H1 (cell line): Measurements from ENCODE around the gene PIP5K1B. TPM values are rescaled to one million over a fixed set of nuclear protein-coding genes. Genes with fewer than 3 reads are reported as not detected.

Experiments used
- CTCF ChIA-PET: fragments of 300-600 bp; sonication (Branson Sonifier 250); formaldehyde crosslinking; loops from one replicate; lab custom pipeline; 2021; ENCODE audit not compliant: partially characterized antibody; lab: Charles Lee
- POLR2A ChIA-PET: fragments of 300-600 bp; sonication (Branson Sonifier 250); formaldehyde crosslinking; loops from one replicate; lab custom pipeline; 2021; ENCODE audit warnings: inconsistent platforms; ENCODE audit not compliant: partially characterized antibody; lab: Charles Lee
- DNase-seq, 2 experiments: peaks; one replicate each; pipeline versions ENCODE4 v3.0.0 to v3.0.0-alpha.2; 2010 to 2022; ENCODE audit warnings: low spot score in 2 of 2, low read depth in 1 of 2, mixed read lengths in 1 of 2
- FAIRE-seq: peaks from 2 replicates; lab custom pipeline; 2011; peaks lifted over from hg19 to GRCh38; lab: Jason Lieb, UNC
- H2AFZ ChIP-seq: 2 replicates; pipeline ENCODE4 v1.8.1; 2012; ENCODE audit warnings: low read length, inconsistent platforms
- H2AK5ac ChIP-seq: 2 replicates; pipeline ENCODE4 v1.6.1; 2013; ENCODE audit warnings: low read depth, low read length
- H2BK120ac ChIP-seq: replicated peaks from 2 replicates; pipeline ENCODE3; 2013; ENCODE audit warnings: low read depth, low read length, inconsistent platforms
- H2BK12ac ChIP-seq: 2 replicates; pipeline ENCODE4 v1.6.1; 2013; ENCODE audit warnings: low read depth, low read length
- H2BK15ac ChIP-seq: 2 replicates; pipeline ENCODE4 v1.6.1; 2013; ENCODE audit warnings: low read length
- H2BK20ac ChIP-seq: 2 replicates; pipeline ENCODE4 v1.6.1; 2013; ENCODE audit warnings: low read length
- H2BK5ac ChIP-seq: 2 replicates; pipeline ENCODE4 v1.6.1; 2013; ENCODE audit warnings: low read depth, low read length
- H3K14ac ChIP-seq: 2 replicates; pipeline ENCODE4 v1.6.1; 2013; ENCODE audit warnings: inconsistent platforms; ENCODE audit not compliant: insufficient read length
- H3K18ac ChIP-seq: 2 replicates; pipeline ENCODE4 v1.6.1; 2013; ENCODE audit warnings: low read length; ENCODE audit errors: extremely low read depth
- H3K23ac ChIP-seq: 2 replicates; pipeline ENCODE4 v1.6.1; 2013; ENCODE audit warnings: inconsistent platforms; ENCODE audit not compliant: insufficient read length
- H3K23me2 ChIP-seq: 2 replicates; pipeline ENCODE4 v1.6.1; 2013; ENCODE audit warnings: low read depth, low read length
- H3K27ac ChIP-seq: 2 replicates; pipeline ENCODE4 v1.6.1; 2011; ENCODE audit warnings: low read depth, low read length, inconsistent platforms
- H3K27me3 ChIP-seq, 4 experiments: replicated peaks in 1 of 4; 1 replicate in 1 of 4; 2 replicates in 3 of 4; pipeline versions ENCODE4 v1.6.1 to v1.8.1; 2011 to 2013; ENCODE audit warnings: low read length in 3 of 4, mild to moderate bottlenecking in 3 of 4, inconsistent platforms in 2 of 4, mixed read lengths in 2 of 4, moderate library complexity in 1 of 4; ENCODE audit not compliant: control insufficient read depth in 3 of 4, insufficient read depth in 3 of 4; ENCODE audit errors: extremely low read depth in 1 of 4
- H3K36me3 ChIP-seq, 4 experiments: 2 replicates each; pipeline versions ENCODE4 v1.6.1 to v1.8.1; 2011 to 2013; ENCODE audit warnings: mild to moderate bottlenecking in 4 of 4, low read length in 3 of 4, moderate library complexity in 2 of 4, control low read depth in 1 of 4, inconsistent platforms in 1 of 4; ENCODE audit not compliant: insufficient read depth in 4 of 4, control insufficient read depth in 2 of 4
- H3K4ac ChIP-seq: replicated peaks from 2 replicates; pipeline ENCODE3; 2013; ENCODE audit warnings: low read length, low read depth, mixed read lengths, inconsistent platforms; ENCODE audit not compliant: insufficient read length
- H3K4me1 ChIP-seq, 4 experiments: replicated peaks in 1 of 4; 1 replicate in 1 of 4; 2 replicates in 3 of 4; pipeline versions ENCODE4 v1.6.1 to v1.8.1; 2011 to 2013; ENCODE audit warnings: low read length in 3 of 4, inconsistent platforms in 2 of 4, mixed read lengths in 1 of 4; ENCODE audit not compliant: insufficient read depth in 4 of 4, control insufficient read depth in 3 of 4
- H3K4me2 ChIP-seq, 2 experiments: 2 replicates each; pipeline versions ENCODE4 v1.6.1 to v1.8.1; 2011 to 2013; ENCODE audit warnings: low read depth in 2 of 2, low read length in 2 of 2, control low read depth in 1 of 2, inconsistent platforms in 1 of 2, mild to moderate bottlenecking in 1 of 2; ENCODE audit not compliant: insufficient read depth in 1 of 2
- H3K4me3 ChIP-seq, 4 experiments: fragments of 200-600, 300-600 bp in 1 of 4; sonication (generic), shearing (Covaris generic), sonication (Bioruptor Twin) in 1 of 4; 2 replicates each; pipeline versions ENCODE4 v1.5.1 to v1.8.1; 2011 to 2016; ENCODE audit warnings: low read length in 4 of 4, low read depth in 3 of 4, control low read depth in 2 of 4, inconsistent platforms in 2 of 4, mild to moderate bottlenecking in 2 of 4, mixed read lengths in 1 of 4, moderate library complexity in 1 of 4; ENCODE audit not compliant: insufficient read depth in 2 of 4; ENCODE audit errors: extremely low read depth in 1 of 4
- H3K56ac ChIP-seq: replicated peaks from 2 replicates; pipeline ENCODE3; 2013; ENCODE audit warnings: low read depth, mild to moderate bottlenecking, mixed read lengths, low read length, inconsistent platforms; ENCODE audit not compliant: insufficient read length
- H3K79me1 ChIP-seq: 2 replicates; pipeline ENCODE4 v1.6.1; 2013; ENCODE audit warnings: low read depth, low read length, control low read depth
- H3K79me2 ChIP-seq, 2 experiments: 2 replicates each; pipeline versions ENCODE4 v1.6.1 to v1.8.1; 2012 to 2013; ENCODE audit warnings: low read length in 2 of 2, mild to moderate bottlenecking in 2 of 2, inconsistent platforms in 1 of 2; ENCODE audit not compliant: insufficient read depth in 2 of 2, control insufficient read depth in 1 of 2
- H3K9ac ChIP-seq, 4 experiments: replicated peaks in 1 of 4; 1 replicate in 1 of 4; 2 replicates in 3 of 4; pipeline versions ENCODE4 v1.6.1 to v1.8.1; 2011 to 2013; ENCODE audit warnings: low read depth in 3 of 4, low read length in 3 of 4, control low read depth in 2 of 4, mild to moderate bottlenecking in 2 of 4, moderate library complexity in 2 of 4, inconsistent platforms in 1 of 4; ENCODE audit errors: extremely low read depth in 1 of 4
- H3K9me3 ChIP-seq, 2 experiments: 2 replicates each; pipeline versions ENCODE4 v1.6.1 to v1.8.1; 2012 to 2013; ENCODE audit warnings: mild to moderate bottlenecking in 2 of 2, moderate library complexity in 2 of 2, control low read depth in 1 of 2, inconsistent platforms in 1 of 2, low read depth in 1 of 2, low read length in 1 of 2, mixed read lengths in 1 of 2; ENCODE audit not compliant: insufficient read depth in 2 of 2
- H4K20me1 ChIP-seq, 2 experiments: replicated peaks in 1 of 2; 2 replicates each; pipeline versions ENCODE3 to v1.8.1; 2011 to 2013; ENCODE audit warnings: inconsistent platforms in 2 of 2, low read length in 2 of 2, mild to moderate bottlenecking in 1 of 2; ENCODE audit not compliant: insufficient read depth in 2 of 2, control insufficient read depth in 1 of 2
- H4K5ac ChIP-seq: 2 replicates; pipeline ENCODE4 v1.6.1; 2013; ENCODE audit warnings: low read length, low read depth, mixed read lengths, inconsistent platforms; ENCODE audit not compliant: insufficient read length
- H4K8ac ChIP-seq: 2 replicates; pipeline ENCODE4 v1.8.0; 2013; ENCODE audit warnings: mild to moderate bottlenecking, moderate library complexity, low read length, inconsistent platforms; ENCODE audit not compliant: insufficient read depth; ENCODE audit errors: extremely low read depth
- H4K91ac ChIP-seq: replicated peaks from 2 replicates; pipeline ENCODE3; 2013; ENCODE audit warnings: low read length, mixed read lengths, inconsistent platforms; ENCODE audit not compliant: insufficient read length
- ASH2L ChIP-seq: fragments of 200-600, 300-600 bp; sonication (generic); IDR thresholded peaks from one replicate; pipeline ENCODE4 v1.7.1; 2017; ENCODE audit warnings: low read length
- CBX8 ChIP-seq: fragments of 300-800, 300-1000 bp; sonication (generic); IDR thresholded peaks from 2 replicates; pipeline ENCODE4 v1.7.1; 2016; ENCODE audit warnings: low read depth, low read length, borderline replicate concordance
- HDAC2 ChIP-seq, 2 experiments: fragments of 300-600 bp in 1 of 2; sonication (generic) in 1 of 2; IDR thresholded peaks; 2 replicates each; pipeline ENCODE4 v1.6.1; 2011 to 2012; ENCODE audit warnings: low read depth in 2 of 2, low read length in 2 of 2, mild to moderate bottlenecking in 2 of 2, moderate library complexity in 2 of 2, borderline replicate concordance in 1 of 2, inconsistent platforms in 1 of 2
- SP4 ChIP-seq: IDR thresholded peaks from 2 replicates; pipeline ENCODE4 v1.6.1; 2012; ENCODE audit warnings: low read length, inconsistent platforms
- WGBS, 2 experiments: shearing (Covaris generic) in 1 of 2; methylation state at CpG; one replicate each; pipeline versions ENCODE4 v1.1.6 to v1.1.7; 2013 to 2015; ENCODE audit warnings: low lambda C conversion rate in 2 of 2, mixed read lengths in 2 of 2, inconsistent platforms in 1 of 2, low coverage in 1 of 2, missing lambda C conversion rate in 1 of 2; ENCODE audit not compliant: insufficient replicate concordance in 2 of 2, insufficient coverage in 1 of 2, insufficient read length in 1 of 2; ENCODE audit errors: extremely low coverage in 1 of 2, missing lambda C conversion rate in 1 of 2; 5-methylcytosine and 5-hydroxymethylcytosine counted together
- polyA plus RNA-seq, 7 experiments: library from polyadenylated mRNA; depleted of rRNA in 3 of 7; stranded (reverse) in 5 of 7; unstranded in 2 of 7; fragments of >200 nt in 5 of 7; fragments of 200-250 nt in 2 of 7; gene quantifications; 1 replicate in 5 of 7; 2 replicates in 1 of 7; 4 replicates in 1 of 7; pipeline versions ENCODE4 v1.2.1 to v1.2.3, GENCODE V29; 2011 to 2013; ENCODE audit warnings: missing spikeins in 2 of 7, mixed read lengths in 2 of 7
- total RNA-seq: library from RNA; stranded (reverse); fragmentation: NEBNext Ultra II Directional; extraction: Animal tissue kit (Norgen Biotek cat#: 25700); gene quantifications from 2 replicates; pipeline ENCODE4 v1.2.1, GENCODE V29; 2021

PIP5K1B gene
- total and polyA plus RNA-seq, 2 of the 8 experiments (the other 6 are each of a cell fraction or from before 2014, with no cell fraction given): 4.7 to 7.7 TPM

DNA sequence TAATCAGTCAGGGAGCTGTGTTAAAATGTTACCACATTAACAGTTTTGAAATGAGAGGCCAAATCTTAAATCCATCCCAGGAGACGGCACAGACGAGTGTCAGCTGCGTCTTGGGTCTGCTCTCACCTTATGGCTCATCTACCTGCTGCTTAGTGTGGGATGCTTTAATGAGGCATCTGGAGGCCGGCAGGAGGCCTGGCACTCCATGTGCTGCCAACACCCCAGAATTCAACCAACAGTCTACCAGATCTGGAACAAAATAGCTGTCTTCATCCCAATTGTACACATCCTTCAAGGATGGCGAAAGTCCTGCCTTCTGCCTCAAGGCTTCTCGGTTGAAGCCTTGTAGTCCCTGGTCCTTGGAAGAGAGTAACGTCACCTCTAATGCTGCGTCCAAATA, 296.9 kb downstream of the PIP5K1B start:
- no peak overlapping the region for H3K56ac ChIP-seq
- 74% methylated on average over 8 of the region's 8 CpGs; no CpG with 5 or more reads in 1 of the 2 experiments for WGBS, 2 experiments
- no peak overlapping the region for H3K27ac ChIP-seq
- no peak overlapping the region for H2AK5ac ChIP-seq
- no peaks in the 10 kb centered on the region for H3K9me3 ChIP-seq
- no peak overlapping the region for H4K8ac ChIP-seq
- H2BK120ac ChIP-seq: no peak overlapping the region
- no peaks in the 10 kb centered on the region for H3K27me3 ChIP-seq
- no peak overlapping the region for H2BK20ac ChIP-seq
- H3K9ac ChIP-seq: no peak overlapping the region
- no peak overlapping the region for H3K4me3 ChIP-seq
- H3K79me1 ChIP-seq: no peaks in the 10 kb centered on the region
- no peak overlapping the region for H2BK15ac ChIP-seq
- H3K23me2 ChIP-seq: no peaks in the 10 kb centered on the region
- DNase-seq (no peak), FAIRE-seq (no peak)
- H4K5ac ChIP-seq: no peak overlapping the region
- no peak overlapping the region for H3K18ac ChIP-seq
- no peaks in the 10 kb centered on the region for H4K20me1 ChIP-seq
- peaks cover 0 to 7% (median 2%) of the 10 kb centered on the region in 4 experiments; a peak in 3 of 7 replicates for H3K4me1 ChIP-seq
- H3K14ac ChIP-seq: no peak overlapping the region
- no peak overlapping the region for H2BK5ac ChIP-seq
- H2AFZ ChIP-seq: no peak overlapping the region
- POLR2A ChIA-PET: no interaction called here
- H3K4me2 ChIP-seq: no peak overlapping the region
- CTCF ChIA-PET: interaction anchor here (0.6 to 2.5 kb wide), 8 partner anchors 8 to 419 kb away, joined by 3 to 11 read pairs (median 4); no protein-coding TSS in a partner anchor
- no peaks in the 10 kb centered on the region for H3K36me3 ChIP-seq
- H3K79me2 ChIP-seq: no peaks in the 10 kb centered on the region
- H3K23ac ChIP-seq: no peak overlapping the region
- H4K91ac ChIP-seq: no peak overlapping the region
- H3K4ac ChIP-seq: no peak overlapping the region
- no peak overlapping the region for H2BK12ac ChIP-seq
- TF ChIP-seq CBX8: no peak
- TF ChIP-seq HDAC2 (IDR thresholded peaks at IDR 0.05; ENCODE audit: borderline replicate concordance in 1 of 2, low read depth in 2 of 2, low read length in 2 of 2): no peak
- no peak for TF ChIP-seq SP4
- TF ChIP-seq ASH2L: no peak
